Fibroblast of mammary gland (primary cell): ENCODE results near the gene ADNP2.

Experiments used
- DNase-seq: peaks from one replicate; pipeline ENCODE4 v3.0.0-alpha.2; 2010; ENCODE audit warnings: low read depth
- H3K4me3 ChIP-seq: 2 replicates; pipeline ENCODE4 v1.5.1; 2011; ENCODE audit warnings: low read depth, mild to moderate bottlenecking, low read length, moderate library complexity; ENCODE audit not compliant: control insufficient read depth
- CTCF ChIP-seq: conservative IDR thresholded peaks from 2 replicates; pipeline ENCODE4 v1.5.1; 2011; ENCODE audit warnings: low read depth, low read length, inconsistent platforms; ENCODE audit not compliant: control insufficient read depth, insufficient read depth

Gene ADNP2

DNA sequence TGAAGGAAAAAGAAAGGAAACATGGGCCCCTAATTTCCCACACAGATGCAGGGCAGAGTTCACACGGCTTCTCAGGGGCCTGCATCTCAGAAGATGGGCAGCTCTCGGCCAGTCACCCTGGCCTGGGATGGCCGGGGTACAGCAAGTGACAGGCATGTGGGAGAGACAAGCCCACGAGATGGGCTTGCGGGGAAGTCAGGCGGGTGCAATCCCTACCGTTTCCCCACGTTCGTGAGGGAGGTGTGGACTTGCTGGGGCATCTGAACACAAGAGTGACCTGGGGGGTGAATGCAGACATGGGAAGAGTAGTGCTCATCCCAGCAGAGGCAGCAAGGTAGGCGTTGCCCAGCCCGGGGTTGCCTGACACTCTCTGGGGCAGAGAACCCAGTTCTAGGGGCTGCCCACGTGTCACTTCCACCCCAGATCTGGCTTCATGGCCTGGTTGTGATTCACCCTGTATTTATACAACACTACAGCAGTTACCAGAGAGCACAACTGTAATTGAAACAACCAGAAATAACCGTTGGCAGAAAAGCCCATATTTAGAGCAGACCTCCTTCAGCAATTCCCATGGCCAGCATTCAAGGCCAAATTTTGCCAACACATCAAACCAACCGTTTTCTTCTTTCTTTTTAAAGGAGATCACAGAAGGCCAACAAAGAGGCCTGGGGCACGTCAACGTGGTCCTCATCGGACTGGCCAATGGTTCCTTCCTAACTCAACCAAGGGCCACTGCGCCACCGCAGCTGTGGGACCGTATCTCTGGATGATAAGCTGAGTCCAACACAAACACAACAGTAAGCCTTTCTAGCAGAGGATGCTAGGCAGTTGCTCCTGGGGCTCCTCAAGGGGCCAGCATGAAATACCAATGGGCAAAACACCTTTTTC lies 79.8 kb downstream of the ADNP2 start:
- DNase-seq = no peak
- TF ChIP-seq CTCF = no peak

GRCh38 chr18:80189531-80189865 lies 80.4 kb downstream of the ADNP2 start:
- no peak for DNase-seq
- TF ChIP-seq CTCF = no peak
- H3K4me3 ChIP-seq = no peak overlapping the region

More for the DNA sequence above, 79.8 kb downstream of the ADNP2 start:
- no peak overlapping the region for H3K4me3 ChIP-seq
